OCI-LY7 (cell line): ENCODE results near the gene PEMT. TPM values are rescaled to one million over a fixed set of nuclear protein-coding genes. Genes with fewer than 3 reads are reported as not detected.
"Not testable (repeated sequence)": the region's sequence is repeated elsewhere in the genome, so short reads cannot be mapped to it uniquely, and the experiment has no call there.

Source experiments
- BruUV-seq: library from RNA; stranded (reverse); fragments of 400-500 nt; replicated peaks from 2 replicates; lab custom pipeline; 2021; lab: Mats Ljungman, UMichigan
- CTCF ChIA-PET: fragments of 300-600 bp; sonication (Branson Sonifier 250); formaldehyde crosslinking; loops from one replicate; lab custom pipeline; 2022; ENCODE audit warnings: antibody characterized with exemption; ENCODE audit not compliant: unreplicated experiment; lab: Charles Lee
- POLR2A ChIA-PET: fragments of 300-600 bp; sonication (Branson Sonifier 250); formaldehyde crosslinking; loops from one replicate; lab custom pipeline; 2022; ENCODE audit warnings: antibody characterized with exemption; lab: Charles Lee
- DNase-seq: peaks from one replicate; pipeline ENCODE4 v3.0.0-alpha.2; 2015; ENCODE audit warnings: low spot score
- H2AFZ ChIP-seq: fragments of 200-600 bp; sonication (generic), shearing (Covaris generic); 2 replicates; pipeline ENCODE4 v1.6.1; 2014; ENCODE audit warnings: mild to moderate bottlenecking, antibody characterized with exemption, low read length, moderate library complexity
- H3K27ac ChIP-seq: fragments of 200-600 bp; sonication (generic); 2 replicates; pipeline ENCODE4 v1.5.1; 2014; ENCODE audit warnings: mixed run types, low read depth, mild to moderate bottlenecking, moderate library complexity, low read length, inconsistent platforms; ENCODE audit not compliant: poor library complexity, severe bottlenecking
- H3K36me3 ChIP-seq: fragments of 200-600 bp; sonication (generic); 2 replicates; pipeline ENCODE4 v1.6.1; 2014; ENCODE audit warnings: mild to moderate bottlenecking, antibody characterized with exemption, low read length, moderate library complexity, mixed read lengths; ENCODE audit not compliant: insufficient read depth
- H3K4me1 ChIP-seq: fragments of 200-600 bp; sonication (generic); 2 replicates; pipeline ENCODE4 v1.5.1; 2014; ENCODE audit warnings: mild to moderate bottlenecking, low read length; ENCODE audit not compliant: insufficient read depth, poor library complexity, severe bottlenecking
- H3K4me2 ChIP-seq: fragments of 200-600 bp; sonication (generic); 2 replicates; pipeline ENCODE4 v1.6.1; 2014; ENCODE audit warnings: mild to moderate bottlenecking, low read length
- H3K4me3 ChIP-seq: fragments of 200-600 bp; sonication (generic); 2 replicates; pipeline ENCODE4 v1.5.1; 2014; ENCODE audit warnings: mild to moderate bottlenecking, low read depth, low read length; ENCODE audit not compliant: poor library complexity, severe bottlenecking
- H3K79me2 ChIP-seq: fragments of 200-600 bp; sonication (generic); 2 replicates; pipeline ENCODE4 v1.6.1; 2016; ENCODE audit warnings: low read depth, mild to moderate bottlenecking, low read length, moderate library complexity, mixed read lengths; ENCODE audit not compliant: insufficient read depth
- H3K9me2 ChIP-seq: fragments of 200-600 bp; sonication (generic); 2 replicates; pipeline ENCODE4 v1.6.1; 2016; ENCODE audit warnings: mild to moderate bottlenecking, low read length, mixed read lengths; ENCODE audit not compliant: insufficient read depth
- H3K9me3 ChIP-seq: fragments of 200-600 bp; sonication (generic); 2 replicates; pipeline ENCODE4 v1.6.1; 2014; ENCODE audit warnings: mild to moderate bottlenecking, mixed run types, low read length, mixed read lengths
- H4K20me1 ChIP-seq: fragments of 200-600 bp; sonication (generic); 2 replicates; pipeline ENCODE4 v1.6.1; 2014; ENCODE audit warnings: mild to moderate bottlenecking, antibody characterized with exemption, low read length, moderate library complexity, mixed read lengths; ENCODE audit not compliant: insufficient read depth
- EZH2phosphoT487 ChIP-seq: fragments of 200-600 bp; sonication (generic); IDR thresholded peaks from 2 replicates; pipeline ENCODE4 v1.6.1; 2018; ENCODE audit warnings: low read depth, borderline replicate concordance, mild to moderate bottlenecking, mixed run types, antibody characterized with exemption, low read length, moderate library complexity, mixed read lengths
- intact Hi-C: fragments of 100-400 bp; cut with micrococcal nuclease; formaldehyde crosslinking; loops from one replicate; pipeline ENCODE4 v1.10.0; 2022; ENCODE audit not compliant: unreplicated experiment
- total RNA-seq, 2 experiments: library from RNA; depleted of rRNA in 1 of 2; stranded (reverse); fragments of >200 nt in 1 of 2; shearing (Covaris generic) in 1 of 2; gene quantifications; 2 replicates each; pipeline ENCODE4 v1.2.3, GENCODE V29; 2014 to 2022
- TF ChIP-seq, protein P1 (sequence below): fragments of 200-600 bp; sonication (generic); conservative IDR thresholded peaks from 2 replicates; pipeline ENCODE4 v1.5.1; 2014; ENCODE audit warnings: mild to moderate bottlenecking, antibody characterized with exemption, low read length, moderate library complexity, mixed read lengths

The PEMT gene
- total RNA-seq, 2 experiments from 2014 or later: 27.3 to 53.5 TPM

DNA sequence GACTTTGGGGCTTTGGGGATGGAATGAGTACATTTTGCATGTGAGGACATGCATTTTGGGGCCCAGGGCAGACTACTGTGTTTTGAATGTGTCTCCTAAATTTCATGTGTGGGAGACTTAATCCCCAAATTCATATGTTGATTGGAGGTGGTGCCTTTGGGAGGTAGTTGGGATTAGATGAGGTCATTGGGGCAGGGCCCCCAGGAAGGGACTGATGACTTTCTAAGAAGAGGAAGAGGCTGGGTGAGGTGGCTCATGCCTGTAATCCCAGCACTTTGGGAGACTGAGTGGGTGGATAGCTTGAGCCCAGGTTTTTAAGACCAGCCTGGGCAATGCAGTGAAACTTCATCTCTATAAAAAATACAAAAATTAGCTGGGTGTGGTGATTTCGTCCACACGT lies 47.0 kb upstream of the PEMT start:
- H3K4me1 ChIP-seq: no peaks in the 10 kb centered on the region
- no peak for DNase-seq
- CTCF ChIA-PET: no interaction called here
- no peak overlapping the region for H3K4me2 ChIP-seq
- TF ChIP-seq, protein P1, sequence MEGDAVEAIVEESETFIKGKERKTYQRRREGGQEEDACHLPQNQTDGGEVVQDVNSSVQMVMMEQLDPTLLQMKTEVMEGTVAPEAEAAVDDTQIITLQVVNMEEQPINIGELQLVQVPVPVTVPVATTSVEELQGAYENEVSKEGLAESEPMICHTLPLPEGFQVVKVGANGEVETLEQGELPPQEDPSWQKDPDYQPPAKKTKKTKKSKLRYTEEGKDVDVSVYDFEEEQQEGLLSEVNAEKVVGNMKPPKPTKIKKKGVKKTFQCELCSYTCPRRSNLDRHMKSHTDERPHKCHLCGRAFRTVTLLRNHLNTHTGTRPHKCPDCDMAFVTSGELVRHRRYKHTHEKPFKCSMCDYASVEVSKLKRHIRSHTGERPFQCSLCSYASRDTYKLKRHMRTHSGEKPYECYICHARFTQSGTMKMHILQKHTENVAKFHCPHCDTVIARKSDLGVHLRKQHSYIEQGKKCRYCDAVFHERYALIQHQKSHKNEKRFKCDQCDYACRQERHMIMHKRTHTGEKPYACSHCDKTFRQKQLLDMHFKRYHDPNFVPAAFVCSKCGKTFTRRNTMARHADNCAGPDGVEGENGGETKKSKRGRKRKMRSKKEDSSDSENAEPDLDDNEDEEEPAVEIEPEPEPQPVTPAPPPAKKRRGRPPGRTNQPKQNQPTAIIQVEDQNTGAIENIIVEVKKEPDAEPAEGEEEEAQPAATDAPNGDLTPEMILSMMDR: no peak
- TF ChIP-seq EZH2phosphoT487: no peak
- H2AFZ ChIP-seq: no peak overlapping the region
- no peak overlapping the region for H3K27ac ChIP-seq
- no peaks in the 10 kb centered on the region for H4K20me1 ChIP-seq
- H3K9me2 ChIP-seq: no peaks in the 10 kb centered on the region
- BruUV-seq: no TSS peak
- no peaks in the 10 kb centered on the region for H3K79me2 ChIP-seq
- H3K4me3 ChIP-seq: no peak overlapping the region
- no peaks in the 10 kb centered on the region for H3K36me3 ChIP-seq
- no peaks in the 10 kb centered on the region for H3K9me3 ChIP-seq
- intact Hi-C loops: no loop called here
- POLR2A ChIA-PET: interaction anchor here (0.6 kb wide), 1 partner anchor 8 kb away, joined by 5 read pairs; no protein-coding TSS in a partner anchor

DNA sequence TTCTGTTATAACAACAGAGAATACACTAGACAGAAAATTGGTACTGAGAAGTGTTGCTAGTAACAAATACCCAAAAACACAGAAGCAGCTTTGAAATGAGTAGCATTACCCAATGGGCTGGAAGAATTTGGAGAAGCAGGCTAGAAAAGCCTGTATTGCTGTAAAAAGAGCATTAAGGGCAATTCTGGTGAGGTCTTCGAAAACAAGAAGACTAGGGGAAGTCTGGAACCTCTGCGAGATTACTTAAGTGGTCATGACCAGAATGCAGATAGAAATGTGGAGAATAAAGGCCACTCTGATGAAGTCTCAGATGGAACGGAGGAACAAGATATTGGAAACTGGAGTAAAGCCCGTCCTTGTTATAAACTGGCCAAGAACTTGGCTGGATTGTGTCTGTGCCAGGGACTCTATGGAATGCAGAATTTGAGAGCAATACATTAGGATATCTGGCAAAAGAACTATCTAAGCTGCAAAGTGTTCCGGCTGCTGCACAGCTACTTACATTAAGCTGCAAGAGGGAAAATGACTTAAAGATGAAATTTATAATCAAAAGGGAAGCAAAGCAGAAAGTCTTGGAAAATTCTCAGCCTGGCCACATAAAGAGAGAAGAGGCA lies 44.9 kb upstream of the PEMT start:
- CTCF ChIA-PET: no interaction called here

DNA sequence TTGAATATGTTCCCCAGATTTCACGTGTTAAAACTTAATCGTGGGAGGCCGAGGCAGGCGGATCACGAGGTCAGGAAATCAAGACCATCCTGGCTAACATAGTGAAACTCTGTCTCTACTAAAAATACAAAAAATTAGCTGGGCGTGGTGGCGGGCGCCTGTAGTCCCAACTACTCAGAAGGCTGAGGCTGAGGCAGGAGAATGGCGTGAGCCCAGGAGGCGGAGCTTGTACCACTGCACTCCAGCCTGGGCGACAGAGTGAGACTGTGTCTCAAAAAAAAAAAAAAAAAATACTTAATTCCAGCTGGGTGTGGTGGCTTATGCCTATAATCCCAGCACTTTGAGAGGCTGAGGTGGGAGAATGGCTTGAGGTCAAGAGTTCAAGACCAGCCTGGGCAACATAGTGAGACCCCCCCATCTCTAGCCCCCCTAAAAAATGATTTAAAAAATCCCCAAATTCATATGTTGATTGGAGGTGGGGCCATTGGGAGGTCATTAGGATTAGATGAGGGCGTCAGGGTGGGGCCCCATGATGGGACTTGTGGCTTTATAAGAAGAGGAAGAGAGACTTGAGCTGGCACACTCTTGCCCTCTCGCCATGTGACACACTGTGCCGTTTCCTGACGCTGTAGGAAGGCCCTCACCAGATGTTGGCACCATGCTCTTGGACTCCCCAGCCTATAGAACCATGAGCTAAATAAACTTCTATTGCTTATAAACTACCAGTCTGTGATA lies 44.2 kb upstream of the PEMT start:
- H3K79me2 ChIP-seq, intact Hi-C loops, H3K4me3 ChIP-seq, H3K4me1 ChIP-seq, H3K9me3 ChIP-seq, H3K36me3 ChIP-seq, POLR2A ChIA-PET, H3K4me2 ChIP-seq, H3K9me2 ChIP-seq, BruUV-seq, H2AFZ ChIP-seq, H3K27ac ChIP-seq, DNase-seq, CTCF ChIA-PET, H4K20me1 ChIP-seq: not testable (repeated sequence)

More for the DNA sequence above, 44.9 kb upstream of the PEMT start:
- BruUV-seq: no TSS peak
- Histone ChIP-seq H3K4me3 (no peak overlapping the region), H2AFZ (no peak overlapping the region), H3K9me3 (peaks cover 5% of the 10 kb centered on the region; the same call in 1 of the 2 replicates), H3K9me2 (no peaks in the 10 kb centered on the region), H3K36me3 (no peaks in the 10 kb centered on the region), H3K79me2 (no peaks in the 10 kb centered on the region), H3K27ac (no peak overlapping the region), H3K4me1 (no peaks in the 10 kb centered on the region), H3K4me2 (no peak overlapping the region), H4K20me1 (no peaks in the 10 kb centered on the region)
- DNase-seq: no peak
- POLR2A ChIA-PET: no interaction called here
- intact Hi-C loops: no loop called here
- TF ChIP-seq EZH2phosphoT487: no peak
- TF ChIP-seq, protein P1: no peak
